ENCODE data around the gene BCAT1. TPM values are rescaled to one million over a fixed set of nuclear protein-coding genes. Genes with fewer than 3 reads are reported as not detected.

BCAT1 gene
- total and polyA plus RNA-seq, 2 of the 8 experiments (the other 6 are each of a cell fraction or from before 2014, with no cell fraction given) = 19.7 to 263 TPM

DNA sequence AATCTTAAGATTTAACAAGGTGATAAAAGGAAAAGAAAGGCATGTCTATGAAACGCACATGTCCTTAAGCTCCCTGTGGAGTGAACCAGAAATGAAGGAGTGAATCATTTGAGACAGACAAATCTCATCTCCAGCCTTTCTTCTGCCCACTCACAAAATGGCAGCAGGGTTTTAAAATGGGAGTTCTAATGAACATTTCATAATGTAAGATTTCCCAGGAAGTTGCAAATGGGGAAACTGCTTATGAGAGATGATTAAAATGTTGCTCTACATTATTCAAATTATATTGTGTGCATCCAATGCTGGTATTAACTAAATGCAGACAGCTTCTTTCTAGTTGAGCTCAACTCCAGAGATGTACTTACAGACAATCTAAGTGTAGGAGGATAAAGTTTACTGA is 76.7 kb downstream of the BCAT1 start:
- H4K20me1 ChIP-seq (replicated peaks in 1 of 2; ENCODE audit: control insufficient read depth in 1 of 2, insufficient read depth in 2 of 2, low read length in 2 of 2) = no peaks in the 10 kb centered on the region
- no peak overlapping the region for H4K91ac ChIP-seq (replicated peaks; ENCODE audit: insufficient read length, low read length)
- H3K27me3 ChIP-seq (replicated peaks in 1 of 4; ENCODE audit: control insufficient read depth in 3 of 4, extremely low read depth in 1 of 4, insufficient read depth in 3 of 4, low read length in 3 of 4) = no peaks in the 10 kb centered on the region
- H3K18ac ChIP-seq (ENCODE audit: extremely low read depth, low read length) = no peak overlapping the region
- H3K4ac ChIP-seq (replicated peaks; ENCODE audit: insufficient read length, low read depth, low read length) = no peak overlapping the region
- no peak overlapping the region for H3K27ac ChIP-seq (ENCODE audit: low read depth, low read length)
- no peak overlapping the region for H3K14ac ChIP-seq (ENCODE audit: insufficient read length)
- no peaks in the 10 kb centered on the region for H3K23me2 ChIP-seq (ENCODE audit: low read depth, low read length)
- WGBS, 2 experiments (ENCODE audit: extremely low coverage in 1 of 2, insufficient coverage in 1 of 2, insufficient read length in 1 of 2, insufficient replicate concordance in 2 of 2, low coverage in 1 of 2, low lambda C conversion rate in 2 of 2, missing lambda C conversion rate in 1 of 2) = 94% methylated on average over 1 of the region's 1 CpG; no CpG with 5 or more reads in 1 of the 2 experiments
- H3K36me3 ChIP-seq (ENCODE audit: control insufficient read depth in 2 of 4, insufficient read depth in 4 of 4, low read length in 3 of 4) = peaks cover 9 to 75% (median 29%) of the 10 kb centered on the region in 4 experiments
- H3K9ac ChIP-seq (replicated peaks in 1 of 4; ENCODE audit: extremely low read depth in 1 of 4, low read depth in 3 of 4, low read length in 3 of 4) = no peak overlapping the region
- H2AFZ ChIP-seq (ENCODE audit: low read length) = no peak overlapping the region
- H2AK5ac ChIP-seq (ENCODE audit: low read depth, low read length) = no peak overlapping the region
- no peak overlapping the region for H2BK5ac ChIP-seq (ENCODE audit: low read depth, low read length)
- H4K5ac ChIP-seq (ENCODE audit: insufficient read length, low read depth, low read length) = no peak overlapping the region
- no peak overlapping the region for H2BK15ac ChIP-seq (ENCODE audit: low read length)
- H2BK120ac ChIP-seq (replicated peaks; ENCODE audit: low read depth, low read length) = no peak overlapping the region
- no peaks in the 10 kb centered on the region for H3K79me1 ChIP-seq (ENCODE audit: low read depth, low read length)
- no peak for DNase-seq (ENCODE audit: low read depth in 1 of 2, low spot score in 2 of 2)
- H4K8ac ChIP-seq (ENCODE audit: extremely low read depth, insufficient read depth, low read length) = no peak overlapping the region
- no peak overlapping the region for H3K23ac ChIP-seq (ENCODE audit: insufficient read length)
- no peak for FAIRE-seq
- H3K79me2 ChIP-seq (ENCODE audit: control insufficient read depth in 1 of 2, insufficient read depth in 2 of 2, low read length in 2 of 2) = peaks cover 0 to 11% of the 10 kb centered on the region in 2 experiments; a peak in 1 of 4 replicates
- POLR2A ChIA-PET (ENCODE audit: partially characterized antibody) = interaction anchor here (1.2 to 1.6 kb wide), 2 partner anchors 10 to 17 kb away, joined by 4 to 5 read pairs; no protein-coding TSS in a partner anchor
- no peak overlapping the region for H3K4me2 ChIP-seq (ENCODE audit: insufficient read depth in 1 of 2, low read depth in 2 of 2, low read length in 2 of 2)
- no peak for TF ChIP-seq KDM5A (IDR thresholded peaks at IDR 0.05; ENCODE audit: low read length)
- TF ChIP-seq GABPA (IDR thresholded peaks at IDR 0.05; ENCODE audit: borderline replicate concordance, insufficient read depth, low read length) = no peak
- TF ChIP-seq SUZ12 (IDR thresholded peaks at IDR 0.05; ENCODE audit: low read length) = no peak
- no peak overlapping the region for H2BK20ac ChIP-seq (ENCODE audit: low read length)
- CTCF ChIA-PET (ENCODE audit: partially characterized antibody) = interaction anchor here (1.5 kb wide), 1 partner anchor 10 kb away, joined by 5 read pairs; no protein-coding TSS in a partner anchor
- no peak overlapping the region for H3K4me3 ChIP-seq (ENCODE audit: extremely low read depth in 1 of 4, insufficient read depth in 2 of 4, low read depth in 3 of 4, low read length in 4 of 4)
- no peak overlapping the region for H3K56ac ChIP-seq (replicated peaks; ENCODE audit: insufficient read length, low read depth, low read length)
- H3K4me1 ChIP-seq (replicated peaks in 1 of 4; ENCODE audit: control insufficient read depth in 3 of 4, insufficient read depth in 4 of 4, low read length in 3 of 4) = no peaks in the 10 kb centered on the region
- no peak overlapping the region for H2BK12ac ChIP-seq (ENCODE audit: low read depth, low read length)
- H3K9me3 ChIP-seq (ENCODE audit: insufficient read depth in 2 of 2, low read depth in 1 of 2, low read length in 1 of 2) = no peaks in the 10 kb centered on the region

Measured in H1 (cell line).